Measurements from ENCODE around the gene CTRB1.
"Not testable (repeated sequence)": the region's sequence is repeated elsewhere in the genome, so short reads cannot be mapped to it uniquely, and the experiment has no call there.

- TF ChIP-seq, protein P1, sequence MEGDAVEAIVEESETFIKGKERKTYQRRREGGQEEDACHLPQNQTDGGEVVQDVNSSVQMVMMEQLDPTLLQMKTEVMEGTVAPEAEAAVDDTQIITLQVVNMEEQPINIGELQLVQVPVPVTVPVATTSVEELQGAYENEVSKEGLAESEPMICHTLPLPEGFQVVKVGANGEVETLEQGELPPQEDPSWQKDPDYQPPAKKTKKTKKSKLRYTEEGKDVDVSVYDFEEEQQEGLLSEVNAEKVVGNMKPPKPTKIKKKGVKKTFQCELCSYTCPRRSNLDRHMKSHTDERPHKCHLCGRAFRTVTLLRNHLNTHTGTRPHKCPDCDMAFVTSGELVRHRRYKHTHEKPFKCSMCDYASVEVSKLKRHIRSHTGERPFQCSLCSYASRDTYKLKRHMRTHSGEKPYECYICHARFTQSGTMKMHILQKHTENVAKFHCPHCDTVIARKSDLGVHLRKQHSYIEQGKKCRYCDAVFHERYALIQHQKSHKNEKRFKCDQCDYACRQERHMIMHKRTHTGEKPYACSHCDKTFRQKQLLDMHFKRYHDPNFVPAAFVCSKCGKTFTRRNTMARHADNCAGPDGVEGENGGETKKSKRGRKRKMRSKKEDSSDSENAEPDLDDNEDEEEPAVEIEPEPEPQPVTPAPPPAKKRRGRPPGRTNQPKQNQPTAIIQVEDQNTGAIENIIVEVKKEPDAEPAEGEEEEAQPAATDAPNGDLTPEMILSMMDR (conservative IDR thresholded peaks at IDR 0.05; ENCODE audit: low read depth, low read length): not testable (repeated sequence)
- TF ChIP-seq EZH2 (IDR thresholded peaks at IDR 0.05; ENCODE audit: borderline replicate concordance, low read depth, low read length, poor library complexity, severe bottlenecking): not testable (repeated sequence)
Measured at GRCh38 chr16:75269358-75269757, 50.6 kb downstream of the CTRB1 start.
